Erythroblast (primary cell): ENCODE results near the gene RAG2.

ENCODE experiments used
- GATA1 ChIP-seq: IDR thresholded peaks from 2 replicates; pipeline ENCODE4 v1.6.1; 2011; ENCODE audit warnings: low read depth, mild to moderate bottlenecking, control low read depth, low read length, moderate library complexity
- POLR2A ChIP-seq: IDR thresholded peaks from 2 replicates; pipeline ENCODE4 v1.6.1; 2011; ENCODE audit warnings: mild to moderate bottlenecking, low read length

DNA sequence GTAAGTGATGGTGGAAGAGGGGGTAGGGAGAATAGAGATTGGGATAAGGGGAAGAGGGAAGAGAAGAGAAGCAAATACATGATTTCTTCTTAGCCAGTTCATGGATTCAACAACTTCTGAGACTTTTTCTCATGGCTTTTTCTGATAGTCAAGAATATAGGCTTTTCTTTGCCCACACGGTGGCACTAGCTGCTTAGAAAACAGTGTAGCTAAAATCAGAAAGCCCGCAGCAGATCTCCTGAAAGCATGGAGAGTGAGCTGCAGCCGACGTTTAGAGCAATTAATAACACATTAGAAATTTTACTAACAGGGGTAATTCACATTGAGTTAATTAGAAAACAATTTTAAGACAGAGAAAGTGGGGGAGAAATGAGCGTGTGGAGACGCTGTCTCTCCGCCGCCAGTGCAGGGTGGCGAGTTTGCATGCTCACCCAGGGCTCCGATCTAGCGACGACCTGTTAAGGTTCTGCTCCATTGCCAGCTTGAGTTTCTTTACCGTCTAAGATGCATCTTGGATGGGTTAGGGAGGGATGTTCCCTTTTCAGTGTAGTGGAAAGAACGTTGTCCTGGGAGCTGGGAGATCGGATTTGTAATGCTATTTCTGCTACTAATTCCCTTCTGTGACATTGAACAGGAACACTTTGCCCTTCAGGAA is 33.5 kb downstream of the RAG2 start:
- TF ChIP-seq POLR2A, result no peak
- no peak for TF ChIP-seq GATA1
